CD4-positive, alpha-beta T cell treated with Interleukin-17A for 1 hour (primary cell): ENCODE measurements around the gene RPL27.
A peak's percentile ranks its signal among the peaks of the same experiment; 100 is the strongest.
"Not testable (repeated sequence)": the region's sequence is repeated elsewhere in the genome, so short reads cannot be mapped to it uniquely, and the experiment has no call there.

ENCODE experiments used
- DNase-seq: peaks from one replicate; pipeline ENCODE4 v3.0.0-alpha.2; 2020

Gene RPL27

GRCh38 chr17:42997390-42997983 is 732 bp upstream of the RPL27 start:
- DNase-seq = no peak

GRCh38 chr17:42999003-42999525 is 845 bp downstream of the RPL27 start:
- no peak for DNase-seq

GRCh38 chr17:43000894-43001293 is 2.7 kb downstream of the RPL27 start:
- DNase-seq = not testable (repeated sequence)

DNA sequence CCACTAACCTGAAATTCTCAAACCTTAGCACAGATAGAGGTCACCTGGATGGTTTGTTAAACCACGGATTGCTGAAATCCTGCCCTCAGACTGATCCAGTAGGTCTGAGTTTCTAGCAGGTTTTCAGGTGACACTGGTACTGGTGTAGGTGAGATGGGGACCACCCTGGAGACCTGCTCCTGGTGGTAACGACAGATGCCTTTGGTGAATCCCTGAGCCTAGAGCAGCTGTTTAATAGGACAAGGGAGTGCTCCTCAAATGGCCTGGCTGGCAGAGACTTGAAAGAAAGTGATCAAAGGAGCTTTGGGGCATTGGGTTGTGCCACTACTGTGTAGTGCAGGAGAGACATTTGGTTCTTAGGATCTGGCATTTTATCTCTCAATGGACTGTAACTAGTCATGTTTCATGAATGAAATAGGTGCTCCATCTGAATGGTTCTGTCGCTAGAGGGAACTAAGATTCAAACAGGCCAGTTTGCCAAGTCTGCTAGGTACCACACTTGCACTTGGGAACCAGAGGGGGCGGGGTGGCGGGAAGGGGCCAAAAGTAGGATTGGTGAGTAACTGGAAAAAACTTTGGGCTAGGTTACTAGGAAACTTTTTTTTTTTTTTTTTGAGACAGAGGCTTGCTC is 5.4 kb downstream of the RPL27 start:
- no peak for DNase-seq

DNA sequence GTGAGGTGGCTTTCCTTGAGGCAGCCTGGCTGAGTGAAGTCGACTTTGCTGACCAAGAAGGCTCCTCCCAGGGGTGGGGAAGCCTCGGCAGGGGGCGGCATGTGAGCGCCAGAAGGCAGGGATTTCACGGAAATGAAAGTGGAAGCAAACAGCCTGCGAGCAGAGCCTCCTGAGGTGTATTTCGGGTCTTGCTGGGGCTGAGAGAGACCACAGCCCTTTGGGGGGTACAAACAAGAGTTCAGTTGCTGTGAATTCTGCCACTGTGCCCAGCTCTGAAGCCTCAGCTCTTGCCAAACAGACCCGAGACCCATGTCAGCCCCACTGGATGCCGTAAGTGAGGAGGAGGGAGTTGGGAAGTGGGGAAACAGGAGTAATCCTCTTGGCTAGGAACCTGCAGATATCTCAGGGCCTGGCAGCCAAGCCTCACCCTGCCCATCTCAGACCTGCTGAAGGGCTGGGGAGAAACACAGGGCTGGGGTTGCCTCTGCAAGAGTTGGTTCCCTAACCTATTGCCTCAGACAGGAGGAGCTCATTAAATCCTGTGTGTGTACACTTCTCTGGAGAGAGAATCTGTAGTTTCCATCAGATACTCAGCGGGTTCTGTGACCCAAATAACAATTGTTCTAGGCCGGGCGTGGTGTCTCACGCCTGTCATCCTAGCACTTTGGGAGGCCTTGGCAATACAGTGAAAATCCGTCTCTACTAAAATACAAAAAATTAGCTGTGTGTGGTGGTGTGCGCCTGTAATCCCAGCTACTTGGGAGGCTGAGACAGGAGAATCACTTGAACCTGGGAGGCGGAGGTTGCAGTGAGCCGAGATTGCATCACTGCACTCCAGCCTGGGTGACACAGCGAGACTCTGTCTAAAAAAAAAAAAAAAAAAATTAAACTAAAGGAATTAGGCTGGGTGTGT is 8.7 kb downstream of the RPL27 start, which contains the start of gene IFI35:
Gene IFI35 (plus strand): TSS at position 146 of the 913 bp plus-strand sequence. CDS start 164 bp downstream, at position 310.
- DNase-seq = peak; percentile 89

GRCh38 chr17:43010667-43011308 is 12.6 kb downstream of the RPL27 start:
- DNase-seq = no peak

DNA sequence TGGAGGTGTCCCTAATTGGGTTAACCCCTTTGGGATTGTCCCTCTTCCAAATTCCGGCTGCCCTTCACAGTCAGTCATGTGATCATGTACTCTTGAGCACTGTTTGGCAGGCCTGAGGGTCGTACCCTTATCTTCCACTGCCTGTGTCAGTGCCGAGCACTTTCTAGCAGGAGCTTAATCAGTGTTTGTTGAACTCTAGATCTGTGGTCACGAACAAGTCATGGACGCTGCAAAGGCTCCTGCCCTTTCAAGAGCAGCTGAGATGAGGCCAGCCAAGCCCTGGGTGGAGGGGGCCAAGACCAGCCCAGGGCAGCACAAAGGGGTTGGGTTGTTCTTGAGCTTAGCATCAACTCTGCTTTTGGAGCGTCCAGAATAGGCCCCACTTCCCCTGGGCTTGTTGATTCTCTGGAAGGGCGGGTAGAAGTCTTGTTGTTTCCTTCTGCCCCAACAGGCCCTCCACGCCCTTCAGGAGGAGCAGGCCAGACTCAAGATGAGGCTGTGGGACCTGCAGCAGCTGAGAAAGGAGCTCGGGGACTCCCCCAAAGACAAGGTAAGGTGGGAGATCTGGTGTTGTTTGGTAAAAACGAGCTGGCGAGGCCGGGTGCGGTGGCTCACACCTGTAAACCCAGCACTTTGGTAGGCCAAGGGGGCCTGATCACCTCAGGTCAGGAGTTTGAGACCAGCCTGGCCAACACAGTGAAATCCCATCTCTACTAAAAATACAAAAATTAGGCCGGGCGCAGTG is 13.7 kb downstream of the RPL27 start:
- no peak for DNase-seq

DNA sequence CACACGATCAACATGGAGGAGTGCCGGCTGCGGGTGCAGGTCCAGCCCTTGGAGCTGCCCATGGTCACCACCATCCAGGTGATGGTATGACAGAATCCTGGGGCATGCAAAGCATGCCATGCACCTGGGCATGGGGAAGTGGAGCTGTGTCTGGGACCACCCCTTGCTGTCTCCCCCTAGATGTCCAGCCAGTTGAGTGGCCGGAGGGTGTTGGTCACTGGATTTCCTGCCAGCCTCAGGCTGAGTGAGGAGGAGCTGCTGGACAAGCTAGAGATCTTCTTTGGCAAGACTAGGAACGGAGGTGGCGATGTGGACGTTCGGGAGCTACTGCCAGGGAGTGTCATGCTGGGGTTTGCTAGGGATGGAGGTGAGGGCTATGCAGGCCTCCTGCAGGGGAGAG is 15.1 kb downstream of the RPL27 start:
- DNase-seq = no peak

GRCh38 chr17:43014020-43014648 is 15.9 kb downstream of the RPL27 start:
- no peak for DNase-seq

GRCh38 chr17:43014649-43015542 is 16.7 kb downstream of the RPL27 start:
- no peak for DNase-seq

DNA sequence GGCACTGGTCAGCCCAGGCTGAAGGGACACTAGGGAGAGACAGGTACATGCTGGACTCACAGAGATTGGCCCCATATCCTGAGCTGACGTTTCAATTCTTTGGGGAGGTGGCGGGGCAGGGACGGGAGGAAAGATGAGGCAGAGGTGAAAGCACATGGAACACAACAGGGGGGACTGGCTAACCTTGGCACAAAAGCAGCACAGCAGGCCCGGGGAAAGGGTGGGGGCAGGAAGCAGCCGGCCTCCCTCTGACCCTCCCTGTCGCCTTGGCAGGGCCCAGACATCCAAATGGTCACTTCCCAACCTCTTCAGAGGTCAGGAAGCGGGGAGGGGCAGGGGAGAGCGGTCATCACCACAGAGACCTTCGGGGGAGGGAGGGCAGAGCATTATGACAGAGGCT is 17.4 kb downstream of the RPL27 start:
- DNase-seq = no peak

GRCh38 chr17:43016216-43016615 is 18.0 kb downstream of the RPL27 start:
- DNase-seq = no peak

- DNase-seq = peak; percentile 62
These were observed 20.0 kb downstream of the RPL27 start for GRCh38 chr17:43018008-43018853.

DNA sequence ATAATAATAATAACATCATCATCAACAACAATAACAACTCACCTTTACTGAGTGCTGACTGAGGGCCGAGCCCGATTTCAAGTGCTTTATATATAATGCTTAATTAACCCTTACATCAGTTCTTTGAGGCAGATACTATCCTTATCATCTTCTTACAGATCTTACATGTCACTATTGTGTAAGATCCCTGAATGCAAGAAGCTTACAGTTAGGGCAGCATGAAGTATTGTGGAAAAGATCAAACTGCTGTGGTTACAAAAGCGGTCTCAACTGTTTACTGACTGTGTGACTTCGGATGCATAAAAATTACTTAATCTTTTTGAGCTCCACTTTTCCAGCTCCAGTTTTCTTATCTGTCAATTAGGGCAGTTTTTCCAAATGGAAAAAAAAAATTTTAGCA is 20.7 kb downstream of the RPL27 start:
- no peak for DNase-seq

DNA sequence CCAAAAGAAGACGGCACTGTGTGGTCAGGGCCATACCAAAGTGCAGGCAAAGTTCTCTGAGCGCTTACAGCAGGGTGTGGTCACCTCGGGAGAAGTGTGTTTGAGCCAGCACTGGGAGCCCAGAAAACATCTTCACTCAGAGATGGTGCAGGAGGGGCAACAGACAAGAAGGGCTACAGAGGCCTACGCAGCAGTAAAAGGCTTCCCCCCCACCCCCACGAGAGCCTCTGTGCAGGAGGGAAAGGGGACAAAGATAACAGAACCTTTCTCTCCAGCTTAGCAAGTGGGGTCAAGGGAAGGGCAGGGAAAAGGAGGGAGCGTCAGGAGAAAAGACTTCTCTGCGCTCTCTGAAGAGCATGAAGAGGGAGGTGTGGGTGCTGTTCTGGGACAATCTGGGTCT is 21.2 kb downstream of the RPL27 start:
- DNase-seq = no peak

DNA sequence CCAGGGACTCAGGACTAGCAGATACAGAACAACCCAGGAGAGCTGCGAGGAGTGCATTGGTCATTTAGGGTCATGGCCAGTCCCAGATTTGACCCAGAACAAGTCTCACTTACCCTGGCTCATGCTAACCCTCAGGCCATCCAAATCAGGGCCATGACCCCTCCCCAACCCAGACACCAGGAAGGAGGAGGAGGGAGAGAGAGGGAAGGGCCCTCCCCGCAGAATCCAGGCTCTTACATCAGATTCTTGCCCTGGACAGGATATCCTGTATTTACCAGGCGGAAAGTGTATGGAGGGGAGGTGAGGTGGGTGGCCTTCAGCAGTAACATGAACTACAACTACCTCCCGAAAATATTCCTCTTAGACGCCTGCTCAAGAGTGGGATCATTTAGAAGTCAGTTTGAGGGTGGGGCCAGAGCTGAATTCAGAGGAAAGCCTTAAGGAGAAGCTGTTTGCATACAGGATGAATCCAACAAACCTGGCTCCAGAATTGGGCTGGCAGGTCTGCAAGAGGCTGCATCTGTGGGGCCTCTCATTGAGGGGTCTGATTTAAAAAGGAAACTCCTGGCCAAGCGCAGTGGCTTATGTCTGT is 21.9 kb downstream of the RPL27 start:
- DNase-seq = no peak

DNA sequence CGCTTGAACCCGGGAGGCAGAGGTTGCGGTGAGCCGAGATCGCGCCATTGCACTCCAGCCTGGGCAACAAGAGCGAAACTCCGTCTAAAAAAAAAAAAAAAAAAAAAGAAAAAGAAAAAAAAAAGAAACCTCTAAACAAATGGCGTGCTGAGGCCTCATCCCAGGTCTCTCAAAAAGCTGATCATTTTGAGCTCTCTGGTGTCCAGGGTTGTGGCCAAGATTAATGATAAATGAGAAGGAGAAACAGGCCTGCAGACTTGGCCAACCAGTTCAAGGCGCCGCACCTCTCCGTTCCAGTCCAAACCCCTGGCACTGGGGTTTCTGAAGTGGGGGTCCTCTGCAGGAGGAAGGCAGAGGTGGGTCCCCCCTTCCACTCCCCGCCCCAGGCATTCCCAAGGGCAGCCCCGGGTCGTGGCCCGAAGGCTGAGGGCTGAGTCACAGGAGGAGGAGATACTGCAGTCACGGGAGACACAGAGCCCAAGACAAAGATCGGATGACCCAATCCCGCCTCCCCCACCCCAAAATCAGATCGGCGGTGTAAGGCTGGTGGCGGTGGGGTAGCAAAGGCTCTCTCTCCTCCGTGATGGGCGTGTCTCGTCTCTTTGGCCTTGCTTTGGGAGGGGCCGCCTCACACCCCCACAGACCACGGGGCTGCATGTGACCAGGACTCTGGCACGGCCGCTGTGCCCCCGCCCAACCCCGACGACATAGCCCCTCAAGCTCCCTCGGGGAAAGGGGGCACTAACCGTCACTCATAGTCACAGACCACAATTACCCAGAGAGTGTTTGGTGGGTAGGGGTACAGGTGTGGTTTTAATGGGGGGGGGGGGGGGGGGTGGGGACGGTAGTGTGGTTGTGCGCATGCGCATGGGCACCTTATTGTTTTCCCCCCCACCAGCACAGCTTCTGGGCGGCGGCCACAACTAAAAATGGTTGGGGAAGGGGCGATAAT is 22.8 kb downstream of the RPL27 start:
- DNase-seq = peak; percentile 43
